HepG2 (cell line): ENCODE data around the gene HOXA4. TPM values are rescaled to one million over a fixed set of nuclear protein-coding genes. Genes with fewer than 3 reads are reported as not detected.

Experiments
- ATAC-seq: fragments of 200-7000 bp; cut with Tn5 transposase; 3 replicates; pipeline ENCODE4 v1.9.1; 2020; ENCODE audit warnings: mild to moderate bottlenecking, moderate library complexity
- BruUV-seq: library from RNA; stranded (reverse); fragments of 400-500 nt; replicated peaks from 2 replicates; lab custom pipeline; 2021; lab: Mats Ljungman, UMichigan
- CTCF ChIA-PET: fragments of 300-600 bp; formaldehyde crosslinking; extraction: SDS; loops from one replicate; lab custom pipeline; 2021; ENCODE audit warnings: low total read pairs, inconsistent platforms, low intra/inter-chr PET ratio; lab: Yijun Ruan, JAX
- POLR2A ChIA-PET: fragments of 350-600 bp; sonication (Branson Sonifier 250); formaldehyde crosslinking; loops from one replicate; lab custom pipeline; 2020; ENCODE audit warnings: antibody characterized with exemption, inconsistent platforms; lab: Yijun Ruan, JAX
- DNase-seq: peaks from one replicate; pipeline ENCODE4 v3.0.0-alpha.2; 2015; ENCODE audit warnings: low spot score
- FAIRE-seq: peaks from 3 replicates; lab custom pipeline; 2011; peaks lifted over from hg19 to GRCh38; lab: Jason Lieb, UNC
- H2AFZ ChIP-seq: one replicate; pipeline ENCODE4 v1.6.1; 2011; ENCODE audit warnings: low read length, inconsistent platforms
- H3K27ac ChIP-seq: fragments of 300-600 bp; 3 replicates; pipeline ENCODE4 v1.8.0; 2011; ENCODE audit warnings: mixed run types, mild to moderate bottlenecking, mixed read lengths, low read length, inconsistent platforms; ENCODE audit not compliant: insufficient read depth; ENCODE audit errors: extremely low read length
- H3K27me3 ChIP-seq, 2 experiments: fragments of 200-600 bp in 1 of 2; 2 replicates in 1 of 2; 3 replicates in 1 of 2; pipeline versions ENCODE4 v1.6.0 to v1.8.0; 2011; ENCODE audit warnings: low read length in 2 of 2, mild to moderate bottlenecking in 2 of 2, moderate library complexity in 2 of 2, inconsistent platforms in 1 of 2; ENCODE audit not compliant: insufficient read depth in 2 of 2, control insufficient read depth in 1 of 2
- H3K36me3 ChIP-seq, 2 experiments: fragments of 200-600 bp in 1 of 2; replicated peaks in 1 of 2; 2 replicates in 1 of 2; 3 replicates in 1 of 2; pipeline versions ENCODE4 v1.5.1 to v1.8.0; 2011; ENCODE audit warnings: low read length in 2 of 2, inconsistent platforms in 1 of 2; ENCODE audit not compliant: insufficient read depth in 2 of 2, control insufficient read depth in 1 of 2
- H3K4me1 ChIP-seq: 2 replicates; pipeline ENCODE4 v1.5.1; 2012; ENCODE audit warnings: low read length, inconsistent platforms; ENCODE audit not compliant: insufficient read depth
- H3K4me2 ChIP-seq: 2 replicates; pipeline ENCODE4 v1.6.0; 2011; ENCODE audit warnings: low read depth, low read length, inconsistent platforms
- H3K4me3 ChIP-seq, 3 experiments: fragments of 200-600 bp in 1 of 3; sonication (generic), shearing (Covaris generic) in 1 of 3; replicated peaks in 1 of 3; 2 replicates each; pipeline ENCODE4 v1.5.1; 2011 to 2016; ENCODE audit warnings: low read length in 3 of 3, inconsistent platforms in 2 of 3, low read depth in 2 of 3, mild to moderate bottlenecking in 2 of 3, control low read depth in 1 of 3, mixed read lengths in 1 of 3; ENCODE audit not compliant: insufficient read depth in 1 of 3
- H3K79me2 ChIP-seq: one replicate; pipeline ENCODE4 v1.6.1; 2011; ENCODE audit warnings: low read length, inconsistent platforms; ENCODE audit not compliant: insufficient read depth
- H3K9ac ChIP-seq: 2 replicates; pipeline ENCODE4 v1.6.0; 2011; ENCODE audit warnings: mild to moderate bottlenecking, low read depth, low read length, inconsistent platforms; ENCODE audit not compliant: insufficient read depth
- H3K9me3 ChIP-seq: 2 replicates; pipeline ENCODE4 v1.5.1; 2012; ENCODE audit warnings: mild to moderate bottlenecking, low read length
- H4K20me1 ChIP-seq: 2 replicates; pipeline ENCODE4 v1.6.0; 2011; ENCODE audit warnings: inconsistent platforms, mild to moderate bottlenecking, low read length, moderate library complexity; ENCODE audit not compliant: insufficient read depth
- POLR2A ChIP-seq, 2 experiments: IDR thresholded peaks; 2 replicates each; pipeline ENCODE4 v1.6.1; 2011; ENCODE audit warnings: low read depth in 2 of 2, low read length in 2 of 2, mild to moderate bottlenecking in 1 of 2, moderate library complexity in 1 of 2; ENCODE audit not compliant: insufficient read depth in 1 of 2
- RBM22 ChIP-seq: fragments of 200-400 bp; formaldehyde crosslinking; optimal IDR thresholded peaks from 2 replicates; pipeline ENCODE3; 2017; ENCODE audit warnings: mild to moderate bottlenecking, low read length, moderate library complexity
- ZNF12 ChIP-seq: sonication (generic); formaldehyde crosslinking; IDR thresholded peaks from 2 replicates; pipeline ENCODE4 v1.5.0; 2020; ENCODE audit warnings: missing genetic modification reagents
- ZSCAN21 ChIP-seq: sonication (generic); formaldehyde crosslinking; IDR thresholded peaks from 2 replicates; pipeline ENCODE4 v1.8.0; 2022; ENCODE audit warnings: mild to moderate bottlenecking, missing genetic modification reagents, moderate library complexity, borderline replicate concordance
- WGBS: methylation state at CpG from one replicate; pipeline ENCODE4 v1.1.6; 2017; ENCODE audit warnings: low lambda C conversion rate; 5-methylcytosine and 5-hydroxymethylcytosine counted together
- in situ Hi-C: cut with HindIII; loops from 2 replicates; pipeline ENCODE4 v1.10.0; 2017; ENCODE audit warnings: low pct_unique_long_range_greater_than_20kb; ENCODE audit not compliant: extremely low pct_ligation_motif_present
- intact Hi-C: fragments of 100-400 bp; cut with micrococcal nuclease; formaldehyde crosslinking; loops from one replicate; pipeline ENCODE4 v1.10.0; 2022; ENCODE audit not compliant: unreplicated experiment
- polyA plus RNA-seq, 8 experiments: library from polyadenylated mRNA; depleted of rRNA in 3 of 8; stranded (reverse) in 7 of 8; unstranded in 1 of 8; fragments of >200 nt; fragmentation: Illumina TruSeq in 4 of 8; extraction: Trizol in 4 of 8; gene quantifications; 2 replicates each; pipeline versions ENCODE4 v1.2.1 to v1.2.3, GENCODE V29; 2011 to 2016; ENCODE audit warnings: low read depth in 4 of 8, missing spikeins in 1 of 8, mixed read lengths in 1 of 8; ENCODE audit not compliant: insufficient read depth in 1 of 8
- total RNA-seq, 5 experiments: library from RNA; depleted of rRNA; stranded (reverse); fragments of >200 nt; fragmentation: Illumina TruSeq; extraction: Trizol; gene quantifications; 2 replicates each; pipeline ENCODE4 v1.2.3, GENCODE V29; 2016; ENCODE audit warnings: low read depth in 1 of 5
- TF ChIP-seq, protein P1 (sequence below): sonication (generic); formaldehyde crosslinking; IDR thresholded peaks from 2 replicates; pipeline ENCODE4 v1.4.0; 2020; ENCODE audit warnings: missing genetic modification reagents

Gene HOXA4
- total and polyA plus RNA-seq, 2 of the 13 experiments (the other 11 are each of a cell fraction or from before 2014, with no cell fraction given): 2.4 to 5.4 TPM

DNA sequence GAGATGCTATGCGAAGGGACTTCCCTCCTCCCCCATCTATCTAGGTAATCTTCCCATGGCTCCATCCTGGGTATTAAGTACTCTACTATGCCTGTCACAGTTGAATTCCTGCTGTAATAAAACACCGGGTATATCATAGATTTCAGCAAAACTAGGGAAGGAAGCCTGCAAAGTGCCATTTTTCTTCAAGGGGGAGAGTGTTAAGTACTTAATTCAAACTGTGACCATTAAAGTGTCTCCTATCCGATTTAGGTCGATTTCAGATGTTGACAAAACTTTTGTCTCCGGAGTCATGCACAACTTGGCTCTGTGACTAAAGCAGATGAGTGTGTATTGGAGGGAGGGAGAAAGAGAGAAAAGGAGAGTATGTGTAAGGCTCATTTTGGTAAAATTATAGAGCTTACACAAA is 4.6 kb downstream of the HOXA4 start (continued):
- TF ChIP-seq ZSCAN21 (CRISPR knock-in tag) (no peak), ZNF12 (CRISPR knock-in tag) (no peak)
- TF ChIP-seq, all 625 proteins: peak for 0

DNA sequence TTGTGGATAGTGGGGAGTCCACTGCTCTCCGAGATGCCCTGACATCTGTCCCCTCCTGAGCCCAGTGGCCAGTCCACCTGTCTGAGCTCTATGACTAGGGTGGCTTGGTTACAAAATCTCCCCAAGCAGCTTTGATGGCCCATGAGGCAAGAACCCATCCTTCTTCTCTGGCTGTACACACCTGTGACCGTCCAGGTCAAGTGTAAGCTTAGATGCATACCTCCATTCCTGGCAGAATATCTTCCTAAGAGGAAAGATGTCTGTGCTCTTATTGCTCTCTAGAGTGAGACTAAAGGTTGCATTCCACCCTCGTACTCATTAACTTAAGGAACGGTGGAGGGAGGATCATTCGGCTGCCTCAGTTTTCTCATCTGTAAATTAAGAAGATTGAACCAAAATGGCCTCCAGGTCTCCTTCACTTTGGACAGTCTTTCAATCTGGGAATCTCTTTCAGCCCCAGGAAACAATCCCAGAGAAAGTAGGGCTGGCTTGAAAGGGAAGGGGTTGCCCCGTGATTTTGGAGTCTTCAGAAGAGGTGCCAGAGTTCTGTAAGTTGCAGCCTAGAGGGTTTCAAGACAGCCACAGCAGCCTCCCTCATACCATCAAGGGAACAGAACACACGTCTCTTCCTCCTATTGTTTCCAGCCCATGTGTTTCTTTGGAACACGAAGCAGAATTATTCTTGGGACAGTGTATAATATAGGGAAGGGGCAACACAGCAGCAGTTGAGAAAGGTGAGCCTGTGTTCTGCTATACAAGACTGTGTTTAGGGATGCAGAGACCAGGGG is 5.5 kb downstream of the HOXA4 start:
- in situ Hi-C loops: no loop called here
- peaks cover 79% of the 10 kb centered on the region for H3K4me1 ChIP-seq
- peaks cover 0 to 8% of the 10 kb centered on the region in 2 experiments; a peak in 1 of 5 replicates for H3K36me3 ChIP-seq
- H3K9ac ChIP-seq: no peak overlapping the region
- DNase-seq (no peak), FAIRE-seq (no peak)
- no peaks in the 10 kb centered on the region; a peak in 1 of 5 replicates for H3K27me3 ChIP-seq
- ChIA-PET POLR2A (interaction anchor here (0.9 kb wide), 1 partner anchor 261 kb away, joined by 3 read pairs; the partner anchor contains the start of gene SKAP2), CTCF (no interaction called here)
- BruUV-seq: no TSS peak
- no peaks in the 10 kb centered on the region for H3K9me3 ChIP-seq
- H3K4me3 ChIP-seq: no peak overlapping the region
- WGBS: 88% methylated on average over 8 of the region's 8 CpGs
- no peak overlapping the region for H2AFZ ChIP-seq
- no peak for TF ChIP-seq RBM22
- TF ChIP-seq POLR2A (IDR thresholded peaks at IDR 0.05; ENCODE audit: insufficient read depth in 1 of 2, low read depth in 2 of 2, low read length in 2 of 2): peak in 1 of 2 experiments; percentile 11; a peak in 1 of 4 replicates
- TF ChIP-seq, protein P1, sequence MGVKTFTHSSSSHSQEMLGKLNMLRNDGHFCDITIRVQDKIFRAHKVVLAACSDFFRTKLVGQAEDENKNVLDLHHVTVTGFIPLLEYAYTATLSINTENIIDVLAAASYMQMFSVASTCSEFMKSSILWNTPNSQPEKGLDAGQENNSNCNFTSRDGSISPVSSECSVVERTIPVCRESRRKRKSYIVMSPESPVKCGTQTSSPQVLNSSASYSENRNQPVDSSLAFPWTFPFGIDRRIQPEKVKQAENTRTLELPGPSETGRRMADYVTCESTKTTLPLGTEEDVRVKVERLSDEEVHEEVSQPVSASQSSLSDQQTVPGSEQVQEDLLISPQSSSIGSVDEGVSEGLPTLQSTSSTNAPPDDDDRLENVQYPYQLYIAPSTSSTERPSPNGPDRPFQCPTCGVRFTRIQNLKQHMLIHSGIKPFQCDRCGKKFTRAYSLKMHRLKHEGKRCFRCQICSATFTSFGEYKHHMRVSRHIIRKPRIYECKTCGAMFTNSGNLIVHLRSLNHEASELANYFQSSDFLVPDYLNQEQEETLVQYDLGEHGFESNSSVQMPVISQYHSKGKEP: no peak
- TF ChIP-seq, all 625 proteins: peak for 1
- H4K20me1 ChIP-seq: peaks cover 6% of the 10 kb centered on the region; the same call in 1 of the 2 replicates
- intact Hi-C loops: no loop called here
- no peak for ATAC-seq
- H3K27ac ChIP-seq: no peak overlapping the region
- H3K79me2 ChIP-seq: peaks cover 33% of the 10 kb centered on the region
- 0 out of 2 replicates have a peak overlapping the region, but pooled peaks have one; percentile 1 for H3K4me2 ChIP-seq
